ENCODE measurements around the gene GATA3.

The GATA3 gene

DNA sequence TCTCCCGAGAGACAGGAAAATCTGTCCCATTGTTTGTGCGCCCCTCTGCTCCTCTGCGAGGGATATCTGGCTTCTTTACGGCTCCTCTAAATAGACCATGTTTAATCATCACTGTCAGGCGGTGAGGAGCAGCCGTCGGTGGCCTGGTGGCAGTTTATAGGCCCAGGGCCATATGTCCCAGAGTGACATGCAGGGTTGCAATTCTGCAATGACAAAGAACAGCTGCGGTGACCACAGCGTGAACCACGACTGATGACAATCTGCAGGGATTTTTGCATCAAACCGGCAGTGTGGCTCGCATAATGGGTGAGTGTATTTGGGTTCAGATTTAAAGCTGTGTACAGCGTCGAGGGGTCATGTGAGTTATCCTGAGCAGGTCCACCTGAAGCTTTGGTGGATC lies 41.5 kb downstream of the GATA3 start:
- H4K20me1 ChIP-seq (ENCODE audit: insufficient read depth, low read length) = no peaks in the 10 kb centered on the region
- H2AFZ ChIP-seq (ENCODE audit: low read length) = no peak overlapping the region
- H3K36me3 ChIP-seq (replicated peaks; ENCODE audit: insufficient read depth, low read length) = no peaks in the 10 kb centered on the region
- H3K9me2 ChIP-seq (replicated peaks; ENCODE audit: insufficient read depth, low read length) = no peaks in the 10 kb centered on the region
- no peaks in the 10 kb centered on the region for H3K27me3 ChIP-seq (replicated peaks; ENCODE audit: insufficient read depth, low read length)
- H3K27ac ChIP-seq (ENCODE audit: low read length) = no peak overlapping the region
- TF ChIP-seq EZH2 (optimal IDR thresholded peaks at IDR 0.05; ENCODE audit: low read depth, low read length) (no peak), EZH2phosphoT487 (IDR thresholded peaks at IDR 0.05; ENCODE audit: low read length) (no peak), CTCF (IDR thresholded peaks at IDR 0.05; ENCODE audit: low read length) (no peak)
- no peaks in the 10 kb centered on the region for H3K79me2 ChIP-seq (ENCODE audit: low read length)
- no peak overlapping the region for H3K4me3 ChIP-seq (ENCODE audit: low read length)
- no peaks in the 10 kb centered on the region for H3K4me1 ChIP-seq (ENCODE audit: low read length)
- no peak overlapping the region for H3K9ac ChIP-seq (ENCODE audit: low read length)
- H3K4me2 ChIP-seq (ENCODE audit: low read depth, low read length) = no peak overlapping the region
- DNase-seq = no peak
- no peaks in the 10 kb centered on the region for H3F3A ChIP-seq (ENCODE audit: insufficient read depth, low read length)
- H3K9me3 ChIP-seq (replicated peaks; ENCODE audit: insufficient read depth, low read length) = no peaks in the 10 kb centered on the region

DNA sequence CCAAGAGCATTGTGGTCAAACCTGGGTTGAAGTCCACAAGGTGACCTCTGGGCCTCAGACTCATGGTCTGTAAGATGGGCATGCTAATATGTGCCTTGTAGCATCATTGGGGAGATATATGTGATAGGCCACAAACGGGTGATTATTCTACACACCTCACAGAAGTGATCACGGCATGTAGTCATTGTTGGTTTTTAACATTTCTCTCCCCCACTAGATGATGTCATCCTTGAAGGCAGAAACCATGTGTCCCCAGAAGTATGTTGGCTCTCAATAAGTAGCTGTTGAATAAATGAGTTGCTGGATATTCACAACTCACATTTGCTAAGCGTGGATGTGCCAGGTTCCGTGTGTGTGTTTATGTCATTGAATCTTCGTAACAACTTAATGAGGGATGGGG lies 42.4 kb downstream of the GATA3 start:
- Histone ChIP-seq H3K9ac (ENCODE audit: low read length) (no peak overlapping the region), H3K27ac (ENCODE audit: low read length) (no peak overlapping the region), H3K27me3 (replicated peaks; ENCODE audit: insufficient read depth, low read length) (no peaks in the 10 kb centered on the region), H3K79me2 (ENCODE audit: low read length) (no peaks in the 10 kb centered on the region), H4K20me1 (ENCODE audit: insufficient read depth, low read length) (no peaks in the 10 kb centered on the region), H3K4me3 (ENCODE audit: low read length) (no peak overlapping the region), H3K36me3 (replicated peaks; ENCODE audit: insufficient read depth, low read length) (no peaks in the 10 kb centered on the region), H2AFZ (ENCODE audit: low read length) (no peak overlapping the region), H3F3A (ENCODE audit: insufficient read depth, low read length) (no peaks in the 10 kb centered on the region), H3K9me3 (replicated peaks; ENCODE audit: insufficient read depth, low read length) (no peaks in the 10 kb centered on the region), H3K4me2 (ENCODE audit: low read depth, low read length) (no peak overlapping the region), H3K4me1 (ENCODE audit: low read length) (no peaks in the 10 kb centered on the region), H3K9me2 (replicated peaks; ENCODE audit: insufficient read depth, low read length) (no peaks in the 10 kb centered on the region)
- no peak for DNase-seq
- TF ChIP-seq EZH2 (optimal IDR thresholded peaks at IDR 0.05; ENCODE audit: low read depth, low read length) (no peak), EZH2phosphoT487 (IDR thresholded peaks at IDR 0.05; ENCODE audit: low read length) (no peak), CTCF (IDR thresholded peaks at IDR 0.05; ENCODE audit: low read length) (no peak)

- H3K79me2 ChIP-seq (ENCODE audit: low read length) = no peaks in the 10 kb centered on the region
- H3K4me2 ChIP-seq (ENCODE audit: low read depth, low read length) = no peak overlapping the region
- H4K20me1 ChIP-seq (ENCODE audit: insufficient read depth, low read length) = no peaks in the 10 kb centered on the region
- no peaks in the 10 kb centered on the region for H3F3A ChIP-seq (ENCODE audit: insufficient read depth, low read length)
- TF ChIP-seq EZH2phosphoT487 (IDR thresholded peaks at IDR 0.05; ENCODE audit: low read length) (no peak), EZH2 (optimal IDR thresholded peaks at IDR 0.05; ENCODE audit: low read depth, low read length) (no peak), CTCF (IDR thresholded peaks at IDR 0.05; ENCODE audit: low read length) (no peak)
- no peak overlapping the region for H3K27ac ChIP-seq (ENCODE audit: low read length)
- H3K9ac ChIP-seq (ENCODE audit: low read length) = no peak overlapping the region
- H3K36me3 ChIP-seq (replicated peaks; ENCODE audit: insufficient read depth, low read length) = no peaks in the 10 kb centered on the region
- H3K4me1 ChIP-seq (ENCODE audit: low read length) = no peaks in the 10 kb centered on the region
- no peak for DNase-seq
- H3K4me3 ChIP-seq (ENCODE audit: low read length) = no peak overlapping the region
- H2AFZ ChIP-seq (ENCODE audit: low read length) = no peak overlapping the region
- no peaks in the 10 kb centered on the region for H3K9me3 ChIP-seq (replicated peaks; ENCODE audit: insufficient read depth, low read length)
- H3K9me2 ChIP-seq (replicated peaks; ENCODE audit: insufficient read depth, low read length) = no peaks in the 10 kb centered on the region
- H3K27me3 ChIP-seq (replicated peaks; ENCODE audit: insufficient read depth, low read length) = no peaks in the 10 kb centered on the region
Observed at GRCh38 chr10:8100366-8100765, 45.9 kb downstream of the GATA3 start.

All from MM.1S (cell line).